Measurements from ENCODE around the gene GALNT7. TPM values are rescaled to one million over a fixed set of nuclear protein-coding genes. Genes with fewer than 3 reads are reported as not detected.

Gene GALNT7
- total RNA-seq, 1 donor from 2014 or later: 13.5 TPM

GRCh38 chr4:173258866-173259265 is 90.3 kb downstream of the GALNT7 start:
- no peak for FAIRE-seq

GRCh38 chr4:173259310-173259709 is 90.7 kb downstream of the GALNT7 start:
- no peak for FAIRE-seq
- no peak for DNase-seq (ENCODE audit: low spot score in 2 of 2)

More at GRCh38 chr4:173258866-173259265, 90.3 kb downstream of the GALNT7 start:
- no peak for DNase-seq (ENCODE audit: low spot score in 2 of 2)

- FAIRE-seq: no peak
- no peak for DNase-seq (ENCODE audit: low spot score in 2 of 2)
These were observed 92.4 kb downstream of the GALNT7 start for GRCh38 chr4:173261052-173261451.

GRCh38 chr4:173262375-173262774 is 93.8 kb downstream of the GALNT7 start:
- FAIRE-seq (no peak), DNase-seq (ENCODE audit: low spot score in 2 of 2) (no peak)

- FAIRE-seq (no peak), DNase-seq (ENCODE audit: low spot score in 2 of 2) (no peak)
These were observed 95.6 kb downstream of the GALNT7 start for GRCh38 chr4:173264245-173264644.

- no peak for FAIRE-seq
- DNase-seq (ENCODE audit: low spot score in 2 of 2): no peak
These were observed 96.1 kb downstream of the GALNT7 start for GRCh38 chr4:173264684-173265185.

- FAIRE-seq (no peak), DNase-seq (ENCODE audit: low spot score in 2 of 2) (no peak)
These were observed 97.1 kb downstream of the GALNT7 start for GRCh38 chr4:173265751-173266150.

GRCh38 chr4:173267711-173268110 is 99.1 kb downstream of the GALNT7 start:
- DNase-seq (ENCODE audit: low spot score in 2 of 2): no peak
- FAIRE-seq: no peak

GRCh38 chr4:173269280-173269679 is 100.7 kb downstream of the GALNT7 start:
- FAIRE-seq (no peak), DNase-seq (ENCODE audit: low spot score in 2 of 2) (no peak)

- FAIRE-seq (no peak), DNase-seq (ENCODE audit: low spot score in 2 of 2) (no peak)
These were observed 101.9 kb downstream of the GALNT7 start for GRCh38 chr4:173270312-173271027.

- DNase-seq (ENCODE audit: low spot score in 2 of 2) (no peak), FAIRE-seq (no peak)
These were observed 103.7 kb downstream of the GALNT7 start for GRCh38 chr4:173272314-173272713.

- FAIRE-seq (no peak), DNase-seq (ENCODE audit: low spot score in 2 of 2) (no peak)
These were observed 104.4 kb downstream of the GALNT7 start for GRCh38 chr4:173272996-173273395.

- DNase-seq (ENCODE audit: low spot score in 2 of 2) (no peak), FAIRE-seq (no peak)
These were observed 105.3 kb downstream of the GALNT7 start for GRCh38 chr4:173273941-173274340.

- DNase-seq (ENCODE audit: low spot score in 2 of 2): no peak
These were observed 106.1 kb downstream of the GALNT7 start for GRCh38 chr4:173274744-173275143.

GRCh38 chr4:173275150-173275549 is 106.5 kb downstream of the GALNT7 start:
- no peak for DNase-seq (ENCODE audit: low spot score in 2 of 2)
- no peak for FAIRE-seq

More at GRCh38 chr4:173274744-173275143, 106.1 kb downstream of the GALNT7 start:
- FAIRE-seq: no peak

- no peak for DNase-seq (ENCODE audit: low spot score in 2 of 2)
- no peak for FAIRE-seq
These were observed 108.7 kb downstream of the GALNT7 start for GRCh38 chr4:173277340-173277739.

- no peak for DNase-seq (ENCODE audit: low spot score in 2 of 2)
- no peak for FAIRE-seq
These were observed 112.4 kb downstream of the GALNT7 start for GRCh38 chr4:173280998-173281397.

GRCh38 chr4:173281406-173282255 is 113.0 kb downstream of the GALNT7 start:
- DNase-seq (ENCODE audit: low spot score in 2 of 2) (no peak), FAIRE-seq (no peak)

GRCh38 chr4:173282256-173282562 is 113.6 kb downstream of the GALNT7 start:
- FAIRE-seq: no peak
- DNase-seq (ENCODE audit: low spot score in 2 of 2): no peak

GRCh38 chr4:173282626-173283025 is 114.0 kb downstream of the GALNT7 start:
- no peak for DNase-seq (ENCODE audit: low spot score in 2 of 2)
- FAIRE-seq: no peak

- no peak for FAIRE-seq
- DNase-seq (ENCODE audit: low spot score in 2 of 2): no peak
These were observed 115.9 kb downstream of the GALNT7 start for GRCh38 chr4:173284463-173284862.

- FAIRE-seq (no peak), DNase-seq (ENCODE audit: low spot score in 2 of 2) (no peak)
These were observed 118.9 kb downstream of the GALNT7 start for GRCh38 chr4:173287486-173287885.

Data from frontal cortex (tissue), 4 donors.